K562 (cell line): ENCODE data around the gene GRIK1. TPM values are rescaled to one million over a fixed set of nuclear protein-coding genes. Genes with fewer than 3 reads are reported as not detected.
A peak's percentile ranks its signal among the peaks of the same experiment; 100 is the strongest.

Experiments used
- ATAC-seq: fragments of 200-7000 bp; cut with Tn5 transposase; 3 replicates; pipeline ENCODE4 v1.9.1; 2020; ENCODE audit warnings: moderate library complexity
- BruUV-seq: library from RNA; stranded (reverse); fragments of 400-500 nt; replicated peaks from 2 replicates; lab custom pipeline; 2021; lab: Mats Ljungman, UMichigan
- CTCF ChIA-PET: fragments of 300-600 bp; formaldehyde crosslinking; extraction: SDS; loops from one replicate; lab custom pipeline; 2021; ENCODE audit warnings: low intra/inter-chr PET ratio; lab: Yijun Ruan, JAX
- POLR2A ChIA-PET: fragments of 300-600, 350-650 bp; sonication (Branson Sonifier 250); formaldehyde crosslinking; extraction: SDS; loops from one replicate; lab custom pipeline; 2021; ENCODE audit warnings: antibody characterized with exemption, inconsistent platforms; lab: Yijun Ruan, JAX
- DNase-seq, 4 experiments: peaks; one replicate each; pipeline versions ENCODE4 v3.0.0 to v3.0.0-alpha.2; 2011 to 2018; ENCODE audit warnings: low spot score in 3 of 4, mixed read lengths in 3 of 4; ENCODE audit errors: extremely low read depth in 1 of 4
- FAIRE-seq: peaks from 2 replicates; lab custom pipeline; 2011; peaks lifted over from hg19 to GRCh38; lab: Jason Lieb, UNC
- H2AFZ ChIP-seq: 2 replicates; pipeline ENCODE4 v1.6.0; 2011; ENCODE audit warnings: low read depth, low read length, control low read depth, inconsistent platforms
- H3K27ac ChIP-seq: fragments of 200-600 bp; 3 replicates; pipeline ENCODE4 v1.8.0; 2011; ENCODE audit warnings: low read depth, mild to moderate bottlenecking, control low read depth, inconsistent platforms, low read length, moderate library complexity, mixed read lengths; ENCODE audit errors: extremely low read depth
- H3K27me3 ChIP-seq, 2 experiments: fragments of 300-600 bp in 1 of 2; 2 replicates in 1 of 2; 3 replicates in 1 of 2; pipeline versions ENCODE4 v1.6.0 to v1.8.0; 2011; ENCODE audit warnings: inconsistent platforms in 2 of 2, low read length in 2 of 2, mild to moderate bottlenecking in 1 of 2, mixed read lengths in 1 of 2, moderate library complexity in 1 of 2; ENCODE audit not compliant: control insufficient read depth in 2 of 2, insufficient read depth in 2 of 2
- H3K36me3 ChIP-seq: fragments of 300-600 bp; 3 replicates; pipeline ENCODE4 v1.8.0; 2011; ENCODE audit warnings: mild to moderate bottlenecking, low read length, inconsistent platforms; ENCODE audit not compliant: control insufficient read depth, insufficient read depth
- H3K4me1 ChIP-seq, 2 experiments: fragments of 200-600 bp in 1 of 2; replicated peaks in 1 of 2; 2 replicates in 1 of 2; 3 replicates in 1 of 2; pipeline versions ENCODE4 v1.5.1 to v1.8.0; 2011; ENCODE audit warnings: inconsistent platforms in 2 of 2, low read length in 2 of 2, mild to moderate bottlenecking in 1 of 2, mixed read lengths in 1 of 2, moderate library complexity in 1 of 2; ENCODE audit not compliant: control insufficient read depth in 2 of 2, insufficient read depth in 2 of 2
- H3K4me2 ChIP-seq: 2 replicates; pipeline ENCODE4 v1.6.1; 2011; ENCODE audit warnings: low read length, control low read depth, inconsistent platforms, mixed read lengths; ENCODE audit not compliant: insufficient read depth
- H3K4me3 ChIP-seq: fragments of 200-600 bp; sonication (generic), shearing (Covaris generic); 2 replicates; pipeline ENCODE4 v1.5.1; 2016; ENCODE audit warnings: control low read depth, inconsistent platforms
- H3K79me2 ChIP-seq: fragments of 200-600 bp; 3 replicates; pipeline ENCODE4 v1.8.0; 2011; ENCODE audit warnings: low read length, inconsistent platforms; ENCODE audit not compliant: control insufficient read depth, insufficient read depth
- H3K9ac ChIP-seq, 2 experiments: 2 replicates each; pipeline versions ENCODE4 v1.6.0 to v1.6.1; 2011; ENCODE audit warnings: low read depth in 2 of 2, low read length in 2 of 2, control low read depth in 1 of 2, inconsistent platforms in 1 of 2, mild to moderate bottlenecking in 1 of 2, mixed read lengths in 1 of 2; ENCODE audit not compliant: insufficient read depth in 1 of 2
- H3K9me1 ChIP-seq: one replicate; pipeline ENCODE4 v1.6.0; 2011; ENCODE audit warnings: inconsistent platforms, mild to moderate bottlenecking, low read length, moderate library complexity; ENCODE audit not compliant: control insufficient read depth, insufficient read depth
- H3K9me3 ChIP-seq: replicated peaks from 2 replicates; pipeline ENCODE4 v1.5.1; 2011; ENCODE audit warnings: low read depth, low read length, inconsistent platforms; ENCODE audit not compliant: control insufficient read depth, insufficient read depth
- H4K20me1 ChIP-seq: replicated peaks from 2 replicates; pipeline ENCODE4 v1.6.1; 2011; ENCODE audit warnings: low read length, inconsistent platforms, mixed read lengths; ENCODE audit not compliant: control insufficient read depth, insufficient read depth
- ARHGAP35 ChIP-seq: fragments of 450-650 bp; IDR thresholded peaks from 2 replicates; pipeline ENCODE4 v1.6.1; 2018; ENCODE audit not compliant: partially characterized antibody
- BRD9 ChIP-seq: fragments of 450-650 bp; IDR thresholded peaks from 2 replicates; pipeline ENCODE4 v1.6.1; 2018; ENCODE audit warnings: low read depth; ENCODE audit not compliant: partially characterized antibody
- ILK ChIP-seq: fragments of 450-650 bp; IDR thresholded peaks from 2 replicates; pipeline ENCODE4 v1.6.1; 2016; ENCODE audit warnings: missing genetic modification characterization, low read depth, mild to moderate bottlenecking, missing compliant biosample characterization, moderate library complexity, borderline replicate concordance
- KAT7 ChIP-seq: sonication (generic); formaldehyde crosslinking; IDR thresholded peaks from 2 replicates; pipeline ENCODE4 v1.8.0; 2022; ENCODE audit warnings: missing genetic modification reagents, mild to moderate bottlenecking, borderline replicate concordance
- MED1 ChIP-seq: sonication (generic); formaldehyde crosslinking; IDR thresholded peaks from 2 replicates; pipeline ENCODE4 v1.8.1; 2023; ENCODE audit warnings: missing genetic modification reagents, borderline replicate concordance
- MEIS2 ChIP-seq: fragments of 450-650 bp; IDR thresholded peaks from 2 replicates; pipeline ENCODE4 v1.6.1; 2014; ENCODE audit warnings: mild to moderate bottlenecking; ENCODE audit not compliant: partially characterized antibody
- MTA1 ChIP-seq: fragments of 450-650 bp; IDR thresholded peaks from 2 replicates; pipeline ENCODE4 v1.6.1; 2017; ENCODE audit warnings: borderline replicate concordance
- MTA2 ChIP-seq: fragments of 450-650 bp; IDR thresholded peaks from 2 replicates; pipeline ENCODE4 v1.6.1; 2016; ENCODE audit warnings: low read depth
- MTF1 ChIP-seq: fragments of 250-450 bp; sonication (Bioruptor Pico); IDR thresholded peaks from 2 replicates; pipeline ENCODE4 v1.9.0; 2021; ENCODE audit warnings: moderate library complexity, mild to moderate bottlenecking, inconsistent platforms, borderline replicate concordance
- SMAD1 ChIP-seq: fragments of 150-350 bp; IDR thresholded peaks from 2 replicates; pipeline ENCODE4 v1.6.1; 2014; ENCODE audit warnings: low read length, low read depth; ENCODE audit not compliant: partially characterized antibody
- TEAD4 ChIP-seq, 2 experiments: sonication (generic) in 1 of 2; formaldehyde crosslinking in 1 of 2; IDR thresholded peaks; 2 replicates each; pipeline versions ENCODE4 v1.6.1 to v1.8.0; 2012 to 2022; ENCODE audit warnings: borderline replicate concordance in 1 of 2, inconsistent platforms in 1 of 2, low read length in 1 of 2, mild to moderate bottlenecking in 1 of 2, missing genetic modification reagents in 1 of 2
- ZBTB8A ChIP-seq: fragments of 450-650 bp; IDR thresholded peaks from 2 replicates; pipeline ENCODE4 v1.6.1; 2018; ENCODE audit warnings: mild to moderate bottlenecking, moderate library complexity; ENCODE audit not compliant: partially characterized antibody
- ZFP1 ChIP-seq: fragments of 450-650 bp; formaldehyde crosslinking; IDR thresholded peaks from 2 replicates; pipeline ENCODE4 v1.4.0; 2020; ENCODE audit warnings: mild to moderate bottlenecking, mixed read lengths
- ZNF212 ChIP-seq: fragments of 450-650 bp; formaldehyde crosslinking; IDR thresholded peaks from 2 replicates; pipeline ENCODE4 v1.4.0; 2020; ENCODE audit warnings: mild to moderate bottlenecking
- ZNF239 ChIP-seq: fragments of 250-450 bp; sonication (Bioruptor Pico); IDR thresholded peaks from 2 replicates; pipeline ENCODE4 v1.4.0; 2020; ENCODE audit warnings: mild to moderate bottlenecking
- ZNF41 ChIP-seq: fragments of 250-450 bp; sonication (Bioruptor Pico); conservative IDR thresholded peaks from 2 replicates; pipeline ENCODE4 v1.4.0; 2020; ENCODE audit warnings: mild to moderate bottlenecking
- ZNF57 ChIP-seq: fragments of 450-650 bp; formaldehyde crosslinking; IDR thresholded peaks from 2 replicates; pipeline ENCODE4 v1.4.0; 2020; ENCODE audit warnings: mild to moderate bottlenecking, moderate library complexity
- WGBS: fragments of 100-300 bp; shearing (Covaris generic); methylation state at CpG from one replicate; pipeline ENCODE4 v1.1.6; 2016; ENCODE audit warnings: low coverage, mixed read lengths; ENCODE audit not compliant: insufficient coverage; ENCODE audit errors: missing lambda C conversion rate; 5-methylcytosine and 5-hydroxymethylcytosine counted together
- in situ Hi-C: fragments of 300-500 bp; cut with MboI; formaldehyde crosslinking; loops from 4 replicates; pipeline ENCODE4 v1.15.0; 2018; ENCODE audit warnings: inconsistent platforms, mixed read lengths
- intact Hi-C: fragments of 100-400 bp; cut with micrococcal nuclease; formaldehyde crosslinking; loops from 2 replicates; pipeline ENCODE4 v1.14.2; 2022
- polyA plus RNA-seq, 8 experiments: library from polyadenylated mRNA; depleted of rRNA in 4 of 8; stranded (reverse) in 5 of 8; unstranded in 3 of 8; fragments of >200 nt; fragmentation: Nextera tagmentation in 2 of 8; fragmentation: Illumina TruSeq in 1 of 8; extraction: Ambion mirVana in 2 of 8; extraction: Trizol in 1 of 8; gene quantifications; 2 replicates each; pipeline versions ENCODE4 v1.2.1 to v1.2.3, GENCODE V29; 2011 to 2014; ENCODE audit warnings: inconsistent platforms in 1 of 8, missing spikeins in 1 of 8
- total RNA-seq, 7 experiments: library from RNA; depleted of rRNA in 6 of 7; stranded (reverse); fragments of >200 nt in 6 of 7; fragmentation: Illumina TruSeq in 2 of 7; extraction: Trizol in 2 of 7; gene quantifications; 2 replicates each; pipeline versions ENCODE4 v1.2.1 to v1.2.3, GENCODE V29; 2011 to 2021; ENCODE audit warnings: low replicate concordance in 1 of 7
- TF ChIP-seq, protein P1 (sequence below): IDR thresholded peaks from 2 replicates; pipeline ENCODE4 v1.6.1; 2011; ENCODE audit not compliant: insufficient read length; ENCODE audit errors: extremely low read depth
- TF ChIP-seq, protein P2 (sequence below): fragments of 450-650 bp; IDR thresholded peaks from 2 replicates; pipeline ENCODE4 v1.7.1; 2018; ENCODE audit warnings: mild to moderate bottlenecking, low read depth; ENCODE audit not compliant: partially characterized antibody

The GRIK1 gene
- total and polyA plus RNA-seq, 9 of the 15 experiments (the other 6 are each of a cell fraction or from before 2014, with no cell fraction given) = 0.17 to 2.8 (median 0.53) TPM

DNA sequence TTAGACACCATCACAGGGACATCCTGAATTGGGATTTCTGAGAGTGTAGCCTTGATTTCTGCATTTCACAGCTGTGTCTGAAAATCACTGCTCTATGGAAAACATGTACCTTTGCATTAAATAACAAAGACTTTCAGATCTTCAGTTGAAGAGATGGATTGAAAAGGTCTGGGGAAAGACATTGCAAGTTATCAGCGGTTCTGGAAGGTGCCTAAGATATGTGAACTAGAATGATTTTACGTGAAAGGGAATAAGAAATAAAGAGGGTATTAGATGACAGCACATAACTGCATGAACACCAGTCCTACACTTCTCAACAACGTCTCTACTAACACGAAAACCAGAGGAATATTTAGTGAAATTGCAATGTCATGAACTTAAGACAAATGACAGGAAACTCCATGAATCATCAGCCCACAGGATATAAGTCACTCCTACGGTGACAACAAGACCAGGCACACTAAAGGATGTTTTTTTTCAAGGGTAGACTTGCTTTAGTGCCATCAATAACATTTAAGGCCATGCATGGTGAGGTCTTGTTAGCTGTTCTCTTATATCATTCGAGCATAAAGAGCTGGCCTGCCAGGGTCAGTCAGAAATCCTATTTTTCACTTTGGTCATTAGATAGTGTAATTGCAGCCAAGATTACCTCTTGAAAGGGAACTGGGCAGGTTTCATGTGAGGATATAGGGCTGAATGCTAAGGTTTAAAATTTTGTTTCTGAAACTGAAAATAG, 283.1 kb downstream of the GRIK1 start:
- no TSS peak for BruUV-seq
- peak; percentile 89 for ATAC-seq
- FAIRE-seq = peak; percentile 93
- POLR2A ChIA-PET = interaction anchor here (0.7 to 1.3 kb wide), 4 partner anchors 9 to 141 kb away, joined by 3 read pairs; no protein-coding TSS in a partner anchor
- Histone ChIP-seq H3K27me3 (no peaks in the 10 kb centered on the region), H3K9me3 (peaks cover 40% of the 10 kb centered on the region), H3K4me2 (peak overlapping the region; percentile 59), H3K4me3 (no peak overlapping the region), H3K4me1 (peaks cover 8 to 68% of the 10 kb centered on the region in 2 experiments), H3K9me1 (no peaks in the 10 kb centered on the region), H3K27ac (peak overlapping the region; percentile 98), H4K20me1 (no peaks in the 10 kb centered on the region), H3K9ac (peak overlapping the region in 1 of 2 experiments; percentile 76; a peak in 2 of 4 replicates), H3K36me3 (peaks cover 23% of the 10 kb centered on the region), H2AFZ (peak overlapping the region; percentile 77), H3K79me2 (no peaks in the 10 kb centered on the region)
- in situ Hi-C loops (no loop called here), intact Hi-C loops (loop anchor here (5.0 to 10.0 kb wide), 2 partner anchors 179 to 352 kb away; no protein-coding TSS in a partner anchor)
- CTCF ChIA-PET = no interaction called here
- peak; percentile 62 to 95 (median 75) for DNase-seq
- WGBS = under 1% methylated on average over 6 of the region's 6 CpGs
- TF ChIP-seq ZFP1 = 0 out of 2 replicates have a peak, but pooled peaks have one; percentile 30
- peak; percentile 31; the same call in 1 of the 2 replicates for TF ChIP-seq MTA2
- TF ChIP-seq TEAD4 (IDR thresholded peaks at IDR 0.05; ENCODE audit: low read length) = peak; percentile 80; the same call in 1 of the 2 replicates
- no peak for TF ChIP-seq TEAD4 (CRISPR knock-in tag; IDR thresholded peaks at IDR 0.05; ENCODE audit: borderline replicate concordance)
- TF ChIP-seq, protein P1, sequence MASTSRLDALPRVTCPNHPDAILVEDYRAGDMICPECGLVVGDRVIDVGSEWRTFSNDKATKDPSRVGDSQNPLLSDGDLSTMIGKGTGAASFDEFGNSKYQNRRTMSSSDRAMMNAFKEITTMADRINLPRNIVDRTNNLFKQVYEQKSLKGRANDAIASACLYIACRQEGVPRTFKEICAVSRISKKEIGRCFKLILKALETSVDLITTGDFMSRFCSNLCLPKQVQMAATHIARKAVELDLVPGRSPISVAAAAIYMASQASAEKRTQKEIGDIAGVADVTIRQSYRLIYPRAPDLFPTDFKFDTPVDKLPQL = no peak
- no peak for TF ChIP-seq ZNF212 (CRISPR knock-in tag)
- TF ChIP-seq ZNF41 = 0 out of 2 replicates have a peak, but pooled peaks have one; percentile 16
- TF ChIP-seq, protein P2, sequence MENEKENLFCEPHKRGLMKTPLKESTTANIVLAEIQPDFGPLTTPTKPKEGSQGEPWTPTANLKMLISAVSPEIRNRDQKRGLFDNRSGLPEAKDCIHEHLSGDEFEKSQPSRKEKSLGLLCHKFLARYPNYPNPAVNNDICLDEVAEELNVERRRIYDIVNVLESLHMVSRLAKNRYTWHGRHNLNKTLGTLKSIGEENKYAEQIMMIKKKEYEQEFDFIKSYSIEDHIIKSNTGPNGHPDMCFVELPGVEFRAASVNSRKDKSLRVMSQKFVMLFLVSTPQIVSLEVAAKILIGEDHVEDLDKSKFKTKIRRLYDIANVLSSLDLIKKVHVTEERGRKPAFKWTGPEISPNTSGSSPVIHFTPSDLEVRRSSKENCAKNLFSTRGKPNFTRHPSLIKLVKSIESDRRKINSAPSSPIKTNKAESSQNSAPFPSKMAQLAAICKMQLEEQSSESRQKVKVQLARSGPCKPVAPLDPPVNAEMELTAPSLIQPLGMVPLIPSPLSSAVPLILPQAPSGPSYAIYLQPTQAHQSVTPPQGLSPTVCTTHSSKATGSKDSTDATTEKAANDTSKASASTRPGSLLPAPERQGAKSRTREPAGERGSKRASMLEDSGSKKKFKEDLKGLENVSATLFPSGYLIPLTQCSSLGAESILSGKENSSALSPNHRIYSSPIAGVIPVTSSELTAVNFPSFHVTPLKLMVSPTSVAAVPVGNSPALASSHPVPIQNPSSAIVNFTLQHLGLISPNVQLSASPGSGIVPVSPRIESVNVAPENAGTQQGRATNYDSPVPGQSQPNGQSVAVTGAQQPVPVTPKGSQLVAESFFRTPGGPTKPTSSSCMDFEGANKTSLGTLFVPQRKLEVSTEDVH = no peak
- TF ChIP-seq KAT7 = peak; percentile 65; the same call in 1 of the 2 replicates
- TF ChIP-seq ARHGAP35 = peak; percentile 93
- peak; percentile 97 for TF ChIP-seq BRD9
- no peak for TF ChIP-seq ZBTB8A
- peak; percentile 86 for TF ChIP-seq SMAD1
- no peak for TF ChIP-seq MED1 (CRISPR knock-in tag)
- peak; percentile 65; the same call in 1 of the 2 replicates for TF ChIP-seq ILK (tag)
- no peak for TF ChIP-seq MTF1
- peak; percentile 100 for TF ChIP-seq MEIS2
- peak; percentile 84; the same call in 1 of the 2 replicates for TF ChIP-seq MTA1
- no peak for TF ChIP-seq ZNF57 (CRISPR knock-in tag)
- TF ChIP-seq ZNF239 = peak; percentile 22; the same call in 1 of the 2 replicates
